Hepatocyte (in vitro differentiated cells): Measurements from ENCODE around the gene PSMB2. TPM values are rescaled to one million over a fixed set of nuclear protein-coding genes. Genes with fewer than 3 reads are reported as not detected.

Experiments used
- DNase-seq: peaks from one replicate; pipeline ENCODE4 v3.0.0-alpha.2; 2016; ENCODE audit warnings: low spot score
- H2AFZ ChIP-seq: fragments of 200-600 bp; sonication (generic); 2 replicates; pipeline ENCODE4 v1.6.0; 2016; ENCODE audit warnings: antibody characterized with exemption, mild to moderate bottlenecking
- H3K27ac ChIP-seq: fragments of 200-600 bp; sonication (generic); 2 replicates; pipeline ENCODE4 v1.5.1; 2016; ENCODE audit warnings: mild to moderate bottlenecking
- H3K27me3 ChIP-seq: fragments of 200-600 bp; sonication (generic); 2 replicates; pipeline ENCODE4 v1.6.1; 2016
- H3K36me3 ChIP-seq: fragments of 200-600 bp; sonication (generic); replicated peaks from 2 replicates; pipeline ENCODE4 v1.5.1; 2016; ENCODE audit warnings: low read depth; ENCODE audit not compliant: insufficient read depth
- H3K4me1 ChIP-seq: fragments of 200-600 bp; sonication (generic); 2 replicates; pipeline ENCODE4 v1.5.1; 2016; ENCODE audit warnings: mild to moderate bottlenecking, moderate library complexity; ENCODE audit not compliant: insufficient read depth
- H3K4me2 ChIP-seq: fragments of 200-600 bp; sonication (generic); 2 replicates; pipeline ENCODE4 v1.6.0; 2016
- H3K4me3 ChIP-seq: fragments of 200-600 bp; sonication (generic); 2 replicates; pipeline ENCODE4 v1.5.1; 2016; ENCODE audit warnings: mild to moderate bottlenecking
- H3K79me2 ChIP-seq: fragments of 200-600 bp; sonication (generic); 2 replicates; pipeline ENCODE4 v1.6.0; 2017; ENCODE audit warnings: mild to moderate bottlenecking
- H3K9me2 ChIP-seq: fragments of 200-600 bp; sonication (generic); replicated peaks from 2 replicates; pipeline ENCODE4 v1.6.0; 2017; ENCODE audit warnings: mild to moderate bottlenecking; ENCODE audit not compliant: insufficient read depth
- H3K9me3 ChIP-seq: fragments of 200-600 bp; sonication (generic); 2 replicates; pipeline ENCODE4 v1.5.1; 2016; ENCODE audit warnings: low read depth, mild to moderate bottlenecking
- H4K20me1 ChIP-seq: fragments of 200-600 bp; sonication (generic); 2 replicates; pipeline ENCODE4 v1.6.0; 2016; ENCODE audit warnings: mild to moderate bottlenecking; ENCODE audit not compliant: insufficient read depth, poor library complexity, severe bottlenecking
- CTCF ChIP-seq: fragments of 200-600 bp; sonication (generic); IDR thresholded peaks from 2 replicates; pipeline ENCODE4 v1.5.1; 2016; ENCODE audit warnings: antibody characterized with exemption, mild to moderate bottlenecking; ENCODE audit not compliant: poor library complexity
- EZH2 ChIP-seq: fragments of 200-600 bp; sonication (generic); IDR thresholded peaks from 2 replicates; pipeline ENCODE4 v1.6.1; 2016; ENCODE audit warnings: antibody characterized with exemption, mild to moderate bottlenecking, borderline replicate concordance
- EZH2phosphoT487 ChIP-seq: fragments of 200-600 bp; sonication (generic); IDR thresholded peaks from one replicate; pipeline ENCODE4 v1.6.1; 2018; ENCODE audit warnings: antibody characterized with exemption, mild to moderate bottlenecking, low read depth, moderate library complexity; ENCODE audit not compliant: unreplicated experiment, severe bottlenecking
- WGBS: methylation state at CpG from one replicate; pipeline ENCODE4 v1.1.6; 2016; ENCODE audit warnings: low lambda C conversion rate; ENCODE audit errors: missing lambda C conversion rate; 5-methylcytosine and 5-hydroxymethylcytosine counted together
- polyA plus RNA-seq: library from polyadenylated mRNA; unstranded; fragments of >200 nt; fragmentation: Nextera tagmentation; extraction: Ambion mirVana; gene quantifications from 2 replicates; pipeline ENCODE4 v1.2.1, GENCODE V29; 2016
- total RNA-seq: library from RNA; depleted of rRNA; stranded (reverse); fragments of >200 nt; gene quantifications from 2 replicates; pipeline ENCODE4 v1.2.3, GENCODE V29; 2014

PSMB2 gene
- total and polyA plus RNA-seq, 2 experiments from 2014 or later: 42.6 to 98.8 TPM

GRCh38 chr1:35666216-35666615 is 24.9 kb upstream of the PSMB2 start:
- DNase-seq: no peak
- H2AFZ ChIP-seq: no peak overlapping the region
- H3K4me1 ChIP-seq: no peaks in the 10 kb centered on the region
- H3K9me3 ChIP-seq: no peaks in the 10 kb centered on the region
- no peaks in the 10 kb centered on the region for H4K20me1 ChIP-seq
- H3K27me3 ChIP-seq: peaks cover 15% of the 10 kb centered on the region
- no peaks in the 10 kb centered on the region for H3K36me3 ChIP-seq
- H3K9me2 ChIP-seq: no peaks in the 10 kb centered on the region
- H3K4me2 ChIP-seq: no peak overlapping the region
- no peak for TF ChIP-seq EZH2phosphoT487
- no peak for TF ChIP-seq CTCF
- no peak for TF ChIP-seq EZH2
- no peaks in the 10 kb centered on the region for H3K79me2 ChIP-seq
- H3K27ac ChIP-seq: no peak overlapping the region
- H3K4me3 ChIP-seq: no peak overlapping the region
- 81% methylated on average over 2 of the region's 2 CpGs for WGBS

GRCh38 chr1:35663434-35663833 is 22.1 kb upstream of the PSMB2 start:
- Histone ChIP-seq H3K4me3 (no peak overlapping the region), H3K4me2 (no peak overlapping the region), H3K9me3 (no peaks in the 10 kb centered on the region), H3K79me2 (no peaks in the 10 kb centered on the region), H3K4me1 (no peaks in the 10 kb centered on the region), H3K27ac (no peak overlapping the region), H4K20me1 (no peaks in the 10 kb centered on the region), H2AFZ (no peak overlapping the region), H3K27me3 (peaks cover 12% of the 10 kb centered on the region), H3K9me2 (no peaks in the 10 kb centered on the region), H3K36me3 (no peaks in the 10 kb centered on the region)
- 65% methylated on average over 9 of the region's 9 CpGs for WGBS
- TF ChIP-seq EZH2: no peak
- TF ChIP-seq EZH2phosphoT487: no peak
- no peak for TF ChIP-seq CTCF
- no peak for DNase-seq

GRCh38 chr1:35661474-35661795 is 20.1 kb upstream of the PSMB2 start:
- Histone ChIP-seq H3K27me3 (peaks cover 9% of the 10 kb centered on the region), H3K36me3 (no peaks in the 10 kb centered on the region), H3K4me1 (no peaks in the 10 kb centered on the region), H3K79me2 (no peaks in the 10 kb centered on the region), H4K20me1 (no peaks in the 10 kb centered on the region), H3K4me2 (no peak overlapping the region), H3K9me3 (no peaks in the 10 kb centered on the region), H3K9me2 (no peaks in the 10 kb centered on the region), H2AFZ (no peak overlapping the region), H3K4me3 (no peak overlapping the region), H3K27ac (no peak overlapping the region)
- DNase-seq: no peak
- TF ChIP-seq CTCF: no peak
- 94% methylated on average over 2 of the region's 2 CpGs for WGBS
